Endothelial cell (in vitro differentiated cells): ENCODE results near the gene CHST6. TPM values are rescaled to one million over a fixed set of nuclear protein-coding genes. Genes with fewer than 3 reads are reported as not detected.

Source experiments
- DNase-seq: peaks from one replicate; pipeline ENCODE4 v3.0.0; 2021; ENCODE audit warnings: low spot score
- H3K27ac Mint-ChIP-seq: one replicate; pipeline ENCODE4 v1.8.0; 2021; ENCODE audit warnings: mixed read lengths, inconsistent platforms; ENCODE audit not compliant: unreplicated experiment
- H3K27me3 Mint-ChIP-seq: one replicate; pipeline ENCODE4 v1.8.0; 2021; ENCODE audit warnings: mild to moderate bottlenecking, moderate library complexity, mixed read lengths, inconsistent platforms; ENCODE audit not compliant: unreplicated experiment
- H3K36me3 Mint-ChIP-seq: one replicate; pipeline ENCODE4 v1.8.0; 2021; ENCODE audit warnings: mild to moderate bottlenecking, low read depth, mixed read lengths, inconsistent platforms; ENCODE audit not compliant: unreplicated experiment
- H3K4me1 Mint-ChIP-seq: one replicate; pipeline ENCODE4 v1.8.0; 2021; ENCODE audit warnings: mild to moderate bottlenecking, mixed read lengths, inconsistent platforms; ENCODE audit not compliant: unreplicated experiment
- H3K4me3 Mint-ChIP-seq: one replicate; pipeline ENCODE4 v1.8.0; 2021; ENCODE audit warnings: mild to moderate bottlenecking, mixed read lengths, inconsistent platforms; ENCODE audit not compliant: unreplicated experiment
- H3K9me3 Mint-ChIP-seq: one replicate; pipeline ENCODE4 v1.8.0; 2021; ENCODE audit warnings: mixed read lengths, inconsistent platforms; ENCODE audit not compliant: unreplicated experiment
- CTCF ChIP-seq: fragments of 200-600 bp; sonication (generic); IDR thresholded peaks from one replicate; pipeline ENCODE4 v1.5.0; 2021; ENCODE audit warnings: antibody characterized with exemption; ENCODE audit not compliant: unreplicated experiment
- total RNA-seq: library from RNA; stranded (reverse); fragmentation: NEBNext Ultra II Directional; extraction: Animal tissue kit (Norgen Biotek cat#: 25700); gene quantifications from one replicate; pipeline ENCODE4 v1.2.1, GENCODE V29; 2021; ENCODE audit not compliant: unreplicated experiment

Gene CHST6
- total RNA-seq, 1 donor from 2014 or later, result 5.3 TPM

GRCh38 chr16:75535211-75535843, 40.1 kb upstream of the CHST6 start:
- no peaks in the 10 kb centered on the region for H3K36me3 Mint-ChIP-seq
- no peak for DNase-seq
- no peak for TF ChIP-seq CTCF
- no peaks in the 10 kb centered on the region for H3K9me3 Mint-ChIP-seq
- H3K27ac Mint-ChIP-seq, result no peak overlapping the region
- no peaks in the 10 kb centered on the region for H3K4me1 Mint-ChIP-seq
- peaks cover 4% of the 10 kb centered on the region for H3K27me3 Mint-ChIP-seq
- H3K4me3 Mint-ChIP-seq, result no peak overlapping the region

GRCh38 chr16:75534560-75535205, 39.4 kb upstream of the CHST6 start:
- H3K27ac Mint-ChIP-seq, result no peak overlapping the region
- no peak for DNase-seq

GRCh38 chr16:75532791-75533190, 37.5 kb upstream of the CHST6 start:
- no peaks in the 10 kb centered on the region for H3K9me3 Mint-ChIP-seq
- H3K4me1 Mint-ChIP-seq, result no peaks in the 10 kb centered on the region
- H3K27me3 Mint-ChIP-seq, result peaks cover 3% of the 10 kb centered on the region
- H3K36me3 Mint-ChIP-seq, result no peaks in the 10 kb centered on the region
- TF ChIP-seq CTCF, result no peak
- DNase-seq, result no peak
- H3K27ac Mint-ChIP-seq, result no peak overlapping the region
- no peak overlapping the region for H3K4me3 Mint-ChIP-seq

More at GRCh38 chr16:75534560-75535205, 39.4 kb upstream of the CHST6 start:
- peaks cover 3% of the 10 kb centered on the region for H3K27me3 Mint-ChIP-seq
- no peak overlapping the region for H3K4me3 Mint-ChIP-seq
- H3K9me3 Mint-ChIP-seq, result no peaks in the 10 kb centered on the region
- H3K36me3 Mint-ChIP-seq, result no peaks in the 10 kb centered on the region
- TF ChIP-seq CTCF, result no peak
- no peaks in the 10 kb centered on the region for H3K4me1 Mint-ChIP-seq

- H3K27me3 Mint-ChIP-seq, result peaks cover 3% of the 10 kb centered on the region
- no peaks in the 10 kb centered on the region for H3K4me1 Mint-ChIP-seq
- no peaks in the 10 kb centered on the region for H3K9me3 Mint-ChIP-seq
- H3K36me3 Mint-ChIP-seq, result no peaks in the 10 kb centered on the region
- H3K4me3 Mint-ChIP-seq, result peak overlapping the region; percentile 25
- no peak for DNase-seq
- no peak for TF ChIP-seq CTCF
- no peak overlapping the region for H3K27ac Mint-ChIP-seq
Measured at GRCh38 chr16:75532142-75532765, 37.0 kb upstream of the CHST6 start.

GRCh38 chr16:75529959-75530358, 34.7 kb upstream of the CHST6 start:
- no peak overlapping the region for H3K4me3 Mint-ChIP-seq
- DNase-seq, result no peak
- H3K27ac Mint-ChIP-seq, result no peak overlapping the region
- no peaks in the 10 kb centered on the region for H3K36me3 Mint-ChIP-seq
- TF ChIP-seq CTCF, result no peak
- peaks cover 3% of the 10 kb centered on the region for H3K27me3 Mint-ChIP-seq
- H3K9me3 Mint-ChIP-seq, result no peaks in the 10 kb centered on the region
- H3K4me1 Mint-ChIP-seq, result no peaks in the 10 kb centered on the region
